Measurements from ENCODE around the gene ZBED2. TPM values are rescaled to one million over a fixed set of nuclear protein-coding genes. Genes with fewer than 3 reads are reported as not detected.

ZBED2 gene
- total and polyA plus RNA-seq, 2 donors (not counting 1 experiment from before 2014, with no cell fraction given): 0.06 TPM; not detected in 1

- no peaks in the 10 kb centered on the region for H3K9me3 ChIP-seq (ENCODE audit: control insufficient read depth, insufficient read depth, low read depth, low read length)
- no peak for DNase-seq (ENCODE audit: low read depth in 2 of 2)
- no peaks in the 10 kb centered on the region for H3K36me3 ChIP-seq (ENCODE audit: control insufficient read depth, insufficient read depth, low read length)
- H3K27me3 ChIP-seq (ENCODE audit: control insufficient read depth, insufficient read depth, low read length): no peaks in the 10 kb centered on the region
- no peak overlapping the region for H3K4me2 ChIP-seq (ENCODE audit: extremely low read depth, insufficient read depth, low read length)
- no peak for TF ChIP-seq CTCF (conservative IDR thresholded peaks at IDR 0.05 in 1 of 2, IDR thresholded peaks at IDR 0.05 in 1 of 2; ENCODE audit: low read depth in 1 of 2, low read length in 2 of 2)
- TF ChIP-seq EZH2 (IDR thresholded peaks at IDR 0.05; ENCODE audit: low read length, missing control alignments): no peak
- H3K4me1 ChIP-seq (ENCODE audit: control insufficient read depth, extremely low read depth, insufficient read depth, low read length): no peaks in the 10 kb centered on the region
- no peak overlapping the region for H3K4me3 ChIP-seq (replicated peaks in 1 of 4; ENCODE audit: control extremely low read depth in 1 of 4, insufficient read depth in 1 of 4, low read depth in 3 of 4, low read length in 4 of 4)
- no peak overlapping the region for H2AFZ ChIP-seq (ENCODE audit: low read length)
- no peaks in the 10 kb centered on the region for H3K79me2 ChIP-seq (ENCODE audit: control insufficient read depth, insufficient read depth, low read length)
- no peak overlapping the region for H3K27ac ChIP-seq (ENCODE audit: insufficient read depth, low read length)
- H3K9ac ChIP-seq (ENCODE audit: insufficient read depth, low read length): no peak overlapping the region
- H4K20me1 ChIP-seq (ENCODE audit: control insufficient read depth, extremely low read depth, insufficient read depth, low read length): no peaks in the 10 kb centered on the region
Measured at GRCh38 chr3:111617912-111618601, 22.9 kb upstream of the ZBED2 start.

- H3K27ac ChIP-seq (ENCODE audit: insufficient read depth, low read length): no peak overlapping the region
- no peak for TF ChIP-seq EZH2 (IDR thresholded peaks at IDR 0.05; ENCODE audit: low read length, missing control alignments)
- TF ChIP-seq CTCF (conservative IDR thresholded peaks at IDR 0.05 in 1 of 2, IDR thresholded peaks at IDR 0.05 in 1 of 2; ENCODE audit: low read depth in 1 of 2, low read length in 2 of 2): no peak
- H3K79me2 ChIP-seq (ENCODE audit: control insufficient read depth, insufficient read depth, low read length): no peaks in the 10 kb centered on the region
- H3K4me2 ChIP-seq (ENCODE audit: extremely low read depth, insufficient read depth, low read length): no peak overlapping the region
- no peak overlapping the region for H3K9ac ChIP-seq (ENCODE audit: insufficient read depth, low read length)
- H3K4me1 ChIP-seq (ENCODE audit: control insufficient read depth, extremely low read depth, insufficient read depth, low read length): no peaks in the 10 kb centered on the region
- H3K9me3 ChIP-seq (ENCODE audit: control insufficient read depth, insufficient read depth, low read depth, low read length): no peaks in the 10 kb centered on the region
- no peaks in the 10 kb centered on the region for H4K20me1 ChIP-seq (ENCODE audit: control insufficient read depth, extremely low read depth, insufficient read depth, low read length)
- H3K4me3 ChIP-seq (replicated peaks in 1 of 4; ENCODE audit: control extremely low read depth in 1 of 4, insufficient read depth in 1 of 4, low read depth in 3 of 4, low read length in 4 of 4): no peak overlapping the region
- H3K27me3 ChIP-seq (ENCODE audit: control insufficient read depth, insufficient read depth, low read length): no peaks in the 10 kb centered on the region
- H3K36me3 ChIP-seq (ENCODE audit: control insufficient read depth, insufficient read depth, low read length): no peaks in the 10 kb centered on the region
- DNase-seq (ENCODE audit: low read depth in 2 of 2): no peak
- H2AFZ ChIP-seq (ENCODE audit: low read length): no peak overlapping the region
Measured at GRCh38 chr3:111617406-111617805, 22.3 kb upstream of the ZBED2 start.

- Histone ChIP-seq H3K9me3 (ENCODE audit: control insufficient read depth, insufficient read depth, low read depth, low read length) (no peaks in the 10 kb centered on the region), H3K27ac (ENCODE audit: insufficient read depth, low read length) (no peak overlapping the region), H3K9ac (ENCODE audit: insufficient read depth, low read length) (no peak overlapping the region), H3K27me3 (ENCODE audit: control insufficient read depth, insufficient read depth, low read length) (no peaks in the 10 kb centered on the region), H3K36me3 (ENCODE audit: control insufficient read depth, insufficient read depth, low read length) (no peaks in the 10 kb centered on the region), H3K79me2 (ENCODE audit: control insufficient read depth, insufficient read depth, low read length) (no peaks in the 10 kb centered on the region), H4K20me1 (ENCODE audit: control insufficient read depth, extremely low read depth, insufficient read depth, low read length) (no peaks in the 10 kb centered on the region), H3K4me3 (replicated peaks in 1 of 4; ENCODE audit: control extremely low read depth in 1 of 4, insufficient read depth in 1 of 4, low read depth in 3 of 4, low read length in 4 of 4) (no peak overlapping the region), H3K4me2 (ENCODE audit: extremely low read depth, insufficient read depth, low read length) (no peak overlapping the region), H3K4me1 (ENCODE audit: control insufficient read depth, extremely low read depth, insufficient read depth, low read length) (no peaks in the 10 kb centered on the region), H2AFZ (ENCODE audit: low read length) (no peak overlapping the region)
- DNase-seq (ENCODE audit: low read depth in 2 of 2): no peak
- TF ChIP-seq CTCF (conservative IDR thresholded peaks at IDR 0.05 in 1 of 2, IDR thresholded peaks at IDR 0.05 in 1 of 2; ENCODE audit: low read depth in 1 of 2, low read length in 2 of 2): no peak
- TF ChIP-seq EZH2 (IDR thresholded peaks at IDR 0.05; ENCODE audit: low read length, missing control alignments): no peak
Measured at GRCh38 chr3:111616417-111617105, 21.4 kb upstream of the ZBED2 start.
